ENCODE data around the gene SGIP1.

DNA sequence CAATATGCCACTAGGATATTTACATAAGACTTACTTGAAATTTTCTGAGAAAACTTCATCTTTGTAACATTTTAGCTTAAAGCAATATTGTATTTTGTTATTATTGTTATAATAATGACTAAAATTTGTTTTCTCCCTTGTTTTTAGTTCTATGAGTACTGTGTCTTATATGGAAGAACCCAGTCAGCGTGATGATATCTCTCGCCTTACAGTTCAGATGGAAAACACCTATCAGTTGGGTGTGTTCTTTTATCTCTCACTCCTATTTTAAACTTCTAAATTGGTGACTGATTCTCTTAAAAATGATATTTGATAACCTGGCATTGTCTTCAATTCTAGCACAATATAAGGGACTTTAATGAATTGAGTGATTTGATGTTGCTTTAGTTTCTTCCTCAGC, 236.3 kb downstream of the SGIP1 start:
- TF ChIP-seq, protein P1, sequence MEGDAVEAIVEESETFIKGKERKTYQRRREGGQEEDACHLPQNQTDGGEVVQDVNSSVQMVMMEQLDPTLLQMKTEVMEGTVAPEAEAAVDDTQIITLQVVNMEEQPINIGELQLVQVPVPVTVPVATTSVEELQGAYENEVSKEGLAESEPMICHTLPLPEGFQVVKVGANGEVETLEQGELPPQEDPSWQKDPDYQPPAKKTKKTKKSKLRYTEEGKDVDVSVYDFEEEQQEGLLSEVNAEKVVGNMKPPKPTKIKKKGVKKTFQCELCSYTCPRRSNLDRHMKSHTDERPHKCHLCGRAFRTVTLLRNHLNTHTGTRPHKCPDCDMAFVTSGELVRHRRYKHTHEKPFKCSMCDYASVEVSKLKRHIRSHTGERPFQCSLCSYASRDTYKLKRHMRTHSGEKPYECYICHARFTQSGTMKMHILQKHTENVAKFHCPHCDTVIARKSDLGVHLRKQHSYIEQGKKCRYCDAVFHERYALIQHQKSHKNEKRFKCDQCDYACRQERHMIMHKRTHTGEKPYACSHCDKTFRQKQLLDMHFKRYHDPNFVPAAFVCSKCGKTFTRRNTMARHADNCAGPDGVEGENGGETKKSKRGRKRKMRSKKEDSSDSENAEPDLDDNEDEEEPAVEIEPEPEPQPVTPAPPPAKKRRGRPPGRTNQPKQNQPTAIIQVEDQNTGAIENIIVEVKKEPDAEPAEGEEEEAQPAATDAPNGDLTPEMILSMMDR (IDR thresholded peaks at IDR 0.05): no peak
- TF ChIP-seq POLR2A (IDR thresholded peaks at IDR 0.05) (no peak), POLR2AphosphoS5 (IDR thresholded peaks at IDR 0.05) (no peak), EP300 (IDR thresholded peaks at IDR 0.05) (no peak)
